IPS-20b (cell line): ENCODE measurements around the gene R3HDM2.

ENCODE experiments used
- H3K27ac ChIP-seq: one replicate; pipeline ENCODE4 v1.5.1; 2013; ENCODE audit warnings: low read length
- H3K27me3 ChIP-seq: 2 replicates; pipeline ENCODE4 v1.6.1; 2013; ENCODE audit warnings: mild to moderate bottlenecking, low read length, inconsistent platforms; ENCODE audit not compliant: insufficient read depth
- H3K36me3 ChIP-seq: 2 replicates; pipeline ENCODE4 v1.6.1; 2013; ENCODE audit warnings: low read depth, mild to moderate bottlenecking, inconsistent platforms, low read length, moderate library complexity; ENCODE audit not compliant: insufficient read depth
- H3K4me1 ChIP-seq: 2 replicates; pipeline ENCODE4 v1.6.1; 2013; ENCODE audit warnings: mild to moderate bottlenecking, control low read depth, inconsistent platforms, low read length, moderate library complexity; ENCODE audit not compliant: insufficient read depth
- H3K4me3 ChIP-seq: 2 replicates; pipeline ENCODE4 v1.5.1; 2013; ENCODE audit warnings: mild to moderate bottlenecking, low read length, inconsistent platforms
- H3K9ac ChIP-seq: 2 replicates; pipeline ENCODE4 v1.6.1; 2013; ENCODE audit warnings: low read depth, mild to moderate bottlenecking, inconsistent platforms, low read length, moderate library complexity
- H3K9me3 ChIP-seq: 2 replicates; pipeline ENCODE4 v1.6.1; 2013; ENCODE audit warnings: mild to moderate bottlenecking, low read depth, low read length, inconsistent platforms; ENCODE audit not compliant: insufficient read depth

Gene R3HDM2

GRCh38 chr12:57473392-57473791, 42.5 kb upstream of the R3HDM2 start:
- Histone ChIP-seq H3K9me3 (no peaks in the 10 kb centered on the region), H3K27ac (no peak overlapping the region), H3K9ac (no peak overlapping the region), H3K27me3 (peaks cover 72% of the 10 kb centered on the region), H3K36me3 (no peaks in the 10 kb centered on the region), H3K4me1 (no peaks in the 10 kb centered on the region; the same call in 1 of the 2 replicates), H3K4me3 (no peak overlapping the region)

GRCh38 chr12:57472391-57472790, 41.5 kb upstream of the R3HDM2 start:
- Histone ChIP-seq H3K36me3 (no peaks in the 10 kb centered on the region), H3K9me3 (no peaks in the 10 kb centered on the region), H3K9ac (no peak overlapping the region), H3K4me1 (no peaks in the 10 kb centered on the region; the same call in 1 of the 2 replicates), H3K27me3 (peaks cover 62% of the 10 kb centered on the region), H3K27ac (no peak overlapping the region), H3K4me3 (no peak overlapping the region)

GRCh38 chr12:57471661-57472060, 40.8 kb upstream of the R3HDM2 start:
- peaks cover 55% of the 10 kb centered on the region for H3K27me3 ChIP-seq
- H3K9ac ChIP-seq: no peak overlapping the region
- H3K27ac ChIP-seq: no peak overlapping the region
- H3K4me3 ChIP-seq: no peak overlapping the region
- no peaks in the 10 kb centered on the region for H3K4me1 ChIP-seq
- no peaks in the 10 kb centered on the region for H3K9me3 ChIP-seq
- no peaks in the 10 kb centered on the region for H3K36me3 ChIP-seq

GRCh38 chr12:57470970-57471656, 40.3 kb upstream of the R3HDM2 start:
- Histone ChIP-seq H3K36me3 (no peaks in the 10 kb centered on the region), H3K27ac (no peak overlapping the region), H3K9ac (no peak overlapping the region), H3K4me3 (no peak overlapping the region), H3K9me3 (no peaks in the 10 kb centered on the region), H3K27me3 (peaks cover 49% of the 10 kb centered on the region), H3K4me1 (no peaks in the 10 kb centered on the region)

- Histone ChIP-seq H3K27ac (no peak overlapping the region), H3K9ac (no peak overlapping the region), H3K36me3 (no peaks in the 10 kb centered on the region), H3K4me1 (no peaks in the 10 kb centered on the region), H3K27me3 (peaks cover 42% of the 10 kb centered on the region), H3K4me3 (no peak overlapping the region), H3K9me3 (no peaks in the 10 kb centered on the region)
Observed at GRCh38 chr12:57470286-57470969, 39.6 kb upstream of the R3HDM2 start.

- no peak overlapping the region for H3K4me3 ChIP-seq
- no peaks in the 10 kb centered on the region for H3K4me1 ChIP-seq
- H3K27ac ChIP-seq: no peak overlapping the region
- H3K36me3 ChIP-seq: no peaks in the 10 kb centered on the region
- H3K9me3 ChIP-seq: no peaks in the 10 kb centered on the region
- peaks cover 33% of the 10 kb centered on the region for H3K27me3 ChIP-seq
- H3K9ac ChIP-seq: no peak overlapping the region
Observed at GRCh38 chr12:57469296-57470164, 38.7 kb upstream of the R3HDM2 start.

- H3K27me3 ChIP-seq: peaks cover 28% of the 10 kb centered on the region
- no peaks in the 10 kb centered on the region for H3K4me1 ChIP-seq
- H3K36me3 ChIP-seq: no peaks in the 10 kb centered on the region
- no peak overlapping the region for H3K27ac ChIP-seq
- H3K9me3 ChIP-seq: no peaks in the 10 kb centered on the region
- H3K4me3 ChIP-seq: no peak overlapping the region
- H3K9ac ChIP-seq: no peak overlapping the region
Observed at GRCh38 chr12:57467915-57468314, 37.1 kb upstream of the R3HDM2 start.

- H3K27me3 ChIP-seq: peaks cover 24% of the 10 kb centered on the region
- H3K27ac ChIP-seq: no peak overlapping the region
- H3K9ac ChIP-seq: no peak overlapping the region
- H3K36me3 ChIP-seq: no peaks in the 10 kb centered on the region
- H3K4me3 ChIP-seq: no peak overlapping the region
- no peaks in the 10 kb centered on the region for H3K4me1 ChIP-seq
- H3K9me3 ChIP-seq: no peaks in the 10 kb centered on the region
Observed at GRCh38 chr12:57467212-57467874, 36.5 kb upstream of the R3HDM2 start.

- H3K36me3 ChIP-seq: no peaks in the 10 kb centered on the region
- peaks cover 13% of the 10 kb centered on the region for H3K27me3 ChIP-seq
- H3K9me3 ChIP-seq: no peaks in the 10 kb centered on the region
- no peak overlapping the region for H3K9ac ChIP-seq
- H3K4me3 ChIP-seq: no peak overlapping the region
- no peaks in the 10 kb centered on the region for H3K4me1 ChIP-seq
- H3K27ac ChIP-seq: no peak overlapping the region
Observed at GRCh38 chr12:57465747-57466505, 35.1 kb upstream of the R3HDM2 start.

- Histone ChIP-seq H3K27me3 (peaks cover 16% of the 10 kb centered on the region), H3K27ac (no peak overlapping the region), H3K9ac (no peak overlapping the region), H3K4me3 (no peak overlapping the region), H3K9me3 (no peaks in the 10 kb centered on the region), H3K4me1 (no peaks in the 10 kb centered on the region), H3K36me3 (no peaks in the 10 kb centered on the region)
Observed at GRCh38 chr12:57465030-57465746, 34.3 kb upstream of the R3HDM2 start.
